ENCODE measurements around the gene MACIR.

- TF ChIP-seq CTCF (IDR thresholded peaks at IDR 0.05) (peak; percentile 82 to 92 (median 88)), POLR2A (IDR thresholded peaks at IDR 0.05) (no peak)
Observed at GRCh38 chr5:103232393-103232999, 26.1 kb upstream of the MACIR start.

Data from adrenal gland (tissue), 5 donors.